Measurements from ENCODE around the gene CDH6.

DNA sequence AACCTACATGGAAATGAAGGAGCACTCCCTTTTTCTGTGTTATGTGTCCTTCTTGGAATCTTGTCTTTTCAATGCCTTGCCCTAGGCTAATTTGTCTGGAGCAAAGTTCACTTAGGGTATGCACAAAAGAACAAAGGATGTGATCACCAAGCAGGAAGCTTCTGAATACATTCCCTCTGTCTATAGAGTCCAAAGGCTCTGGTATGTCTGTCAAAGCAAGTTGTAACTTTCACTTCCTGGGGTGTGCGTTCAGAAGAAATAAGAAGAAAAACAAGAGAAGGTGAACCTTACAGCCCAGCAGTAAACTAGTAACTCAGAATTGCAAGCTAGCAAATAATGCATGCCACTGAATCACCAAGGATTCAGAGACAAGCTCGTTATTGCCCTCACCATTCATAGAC is 31.7 kb upstream of the CDH6 start:
- TF ChIP-seq, protein P1, sequence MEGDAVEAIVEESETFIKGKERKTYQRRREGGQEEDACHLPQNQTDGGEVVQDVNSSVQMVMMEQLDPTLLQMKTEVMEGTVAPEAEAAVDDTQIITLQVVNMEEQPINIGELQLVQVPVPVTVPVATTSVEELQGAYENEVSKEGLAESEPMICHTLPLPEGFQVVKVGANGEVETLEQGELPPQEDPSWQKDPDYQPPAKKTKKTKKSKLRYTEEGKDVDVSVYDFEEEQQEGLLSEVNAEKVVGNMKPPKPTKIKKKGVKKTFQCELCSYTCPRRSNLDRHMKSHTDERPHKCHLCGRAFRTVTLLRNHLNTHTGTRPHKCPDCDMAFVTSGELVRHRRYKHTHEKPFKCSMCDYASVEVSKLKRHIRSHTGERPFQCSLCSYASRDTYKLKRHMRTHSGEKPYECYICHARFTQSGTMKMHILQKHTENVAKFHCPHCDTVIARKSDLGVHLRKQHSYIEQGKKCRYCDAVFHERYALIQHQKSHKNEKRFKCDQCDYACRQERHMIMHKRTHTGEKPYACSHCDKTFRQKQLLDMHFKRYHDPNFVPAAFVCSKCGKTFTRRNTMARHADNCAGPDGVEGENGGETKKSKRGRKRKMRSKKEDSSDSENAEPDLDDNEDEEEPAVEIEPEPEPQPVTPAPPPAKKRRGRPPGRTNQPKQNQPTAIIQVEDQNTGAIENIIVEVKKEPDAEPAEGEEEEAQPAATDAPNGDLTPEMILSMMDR (conservative IDR thresholded peaks at IDR 0.05; ENCODE audit: low read length), result no peak
- TF ChIP-seq EZH2phosphoT487 (IDR thresholded peaks at IDR 0.05; ENCODE audit: borderline replicate concordance), result no peak

Data from Loucy (cell line).